ENCODE data around the gene IFT52.
A peak's percentile ranks its signal among the peaks of the same experiment; 100 is the strongest.
"Not testable (repeated sequence)": the region's sequence is repeated elsewhere in the genome, so short reads cannot be mapped to it uniquely, and the experiment has no call there.

Gene IFT52

GRCh38 chr20:43653966-43654365, 63.2 kb downstream of the IFT52 start:
- DNase-seq = no peak

GRCh38 chr20:43655176-43655575, 64.4 kb downstream of the IFT52 start:
- not testable (repeated sequence) for DNase-seq

GRCh38 chr20:43655937-43656336, 65.2 kb downstream of the IFT52 start:
- no peak for DNase-seq

GRCh38 chr20:43658069-43658722, 67.5 kb downstream of the IFT52 start:
- peak; percentile 52 for DNase-seq

GRCh38 chr20:43658723-43659419, 68.1 kb downstream of the IFT52 start:
- peak; percentile 34 for DNase-seq

GRCh38 chr20:43662943-43663655, 72.4 kb downstream of the IFT52 start:
- DNase-seq = peak; percentile 39

- DNase-seq = no peak
Measured at GRCh38 chr20:43665466-43666176, 74.9 kb downstream of the IFT52 start.

- DNase-seq = peak; percentile 89
Measured at GRCh38 chr20:43666376-43667328, 75.9 kb downstream of the IFT52 start, which contains the start of gene MYBL2. TSS of gene MYBL2 (plus strand) at chr20:43667114. CDS start at chr20:43667284, 170 bp downstream.

- peak; percentile 79 for DNase-seq
Measured at GRCh38 chr20:43667341-43668132, 76.8 kb downstream of the IFT52 start.

- DNase-seq = no peak
Measured at GRCh38 chr20:43669332-43669731, 78.6 kb downstream of the IFT52 start.

- no peak for DNase-seq
Measured at GRCh38 chr20:43670423-43670822, 79.7 kb downstream of the IFT52 start.

- no peak for DNase-seq
Measured at GRCh38 chr20:43676368-43676767, 85.6 kb downstream of the IFT52 start.

GRCh38 chr20:43680981-43681380, 90.2 kb downstream of the IFT52 start:
- DNase-seq = no peak

GRCh38 chr20:43681468-43681942, 90.8 kb downstream of the IFT52 start:
- DNase-seq = peak; percentile 43

GRCh38 chr20:43681991-43682410, 91.3 kb downstream of the IFT52 start:
- DNase-seq = no peak

GRCh38 chr20:43682446-43682845, 91.7 kb downstream of the IFT52 start:
- no peak for DNase-seq

- no peak for DNase-seq
Measured at GRCh38 chr20:43686820-43687219, 96.1 kb downstream of the IFT52 start.

GRCh38 chr20:43689165-43689564, 98.4 kb downstream of the IFT52 start:
- DNase-seq = no peak

- DNase-seq = peak; percentile 84
Measured at GRCh38 chr20:43690943-43691598, 100.3 kb downstream of the IFT52 start.

GRCh38 chr20:43691928-43692524, 101.3 kb downstream of the IFT52 start:
- DNase-seq = peak; percentile 87

Measured in hematopoietic multipotent progenitor cell treated with erythropoietin and hydrocortisone succinate and interleukin-3 and kit ligand, for 6 days (in vitro differentiated cells).